Endothelial cell of umbilical vein (primary cell): ENCODE results near the gene ERLIN1. TPM values are rescaled to one million over a fixed set of nuclear protein-coding genes. Genes with fewer than 3 reads are reported as not detected.

Experiments
- BruUV-seq: library from RNA; stranded (reverse); fragments of 400-500 nt; replicated peaks from 2 replicates; lab custom pipeline; 2021; lab: Mats Ljungman, UMichigan
- CTCF ChIA-PET: fragments of 300-600, 350-600 bp; sonication (Branson Sonifier 250); formaldehyde crosslinking; loops from one replicate; lab custom pipeline; 2021; ENCODE audit warnings: antibody characterized with exemption, inconsistent platforms; lab: Charles Lee
- POLR2A ChIA-PET: fragments of 300-600, 350-600 bp; sonication (Branson Sonifier 250); formaldehyde crosslinking; loops from one replicate; lab custom pipeline; 2021; ENCODE audit warnings: antibody characterized with exemption, inconsistent platforms; lab: Charles Lee
- DNase-seq: peaks from one replicate; pipeline ENCODE4 v3.0.0-alpha.2; 2011; ENCODE audit warnings: low read depth, low spot score
- FAIRE-seq: peaks from 2 replicates; lab custom pipeline; 2011; peaks lifted over from hg19 to GRCh38; lab: Jason Lieb, UNC
- H2AFZ ChIP-seq: 2 replicates; pipeline ENCODE4 v1.6.0; 2012; ENCODE audit warnings: low read depth, low read length, control low read depth, inconsistent platforms
- H3K27ac ChIP-seq: 2 replicates; pipeline ENCODE4 v1.5.1; 2011; ENCODE audit warnings: low read depth, mild to moderate bottlenecking, control low read depth, low read length, moderate library complexity; ENCODE audit not compliant: insufficient read depth
- H3K27me3 ChIP-seq, 2 experiments: 2 replicates each; pipeline versions ENCODE4 v1.6.0 to v1.6.1; 2011; ENCODE audit warnings: low read length in 2 of 2, mixed read lengths in 1 of 2; ENCODE audit not compliant: control insufficient read depth in 2 of 2, insufficient read depth in 2 of 2
- H3K36me3 ChIP-seq, 2 experiments: 2 replicates in 1 of 2; 3 replicates in 1 of 2; pipeline ENCODE4 v1.5.1; 2011; ENCODE audit warnings: low read length in 2 of 2, mild to moderate bottlenecking in 1 of 2, moderate library complexity in 1 of 2; ENCODE audit not compliant: control insufficient read depth in 2 of 2, insufficient read depth in 2 of 2; ENCODE audit errors: extremely low read depth in 1 of 2
- H3K4me1 ChIP-seq: 3 replicates; pipeline ENCODE4 v1.5.1; 2011; ENCODE audit warnings: mild to moderate bottlenecking, low read length; ENCODE audit not compliant: control insufficient read depth, insufficient read depth; ENCODE audit errors: extremely low read depth
- H3K4me2 ChIP-seq: 2 replicates; pipeline ENCODE4 v1.6.1; 2011; ENCODE audit warnings: low read length, control low read depth, mixed read lengths; ENCODE audit not compliant: insufficient read depth
- H3K4me3 ChIP-seq, 3 experiments: fragments of 200-600 bp in 1 of 3; sonication (generic), shearing (Covaris generic) in 1 of 3; replicated peaks in 1 of 3; 2 replicates each; pipeline ENCODE4 v1.5.1; 2011 to 2016; ENCODE audit warnings: control low read depth in 3 of 3, low read length in 3 of 3, mild to moderate bottlenecking in 2 of 3, inconsistent platforms in 1 of 3, low read depth in 1 of 3, moderate library complexity in 1 of 3; ENCODE audit not compliant: insufficient read depth in 1 of 3
- H3K79me2 ChIP-seq: 2 replicates; pipeline ENCODE4 v1.6.0; 2012; ENCODE audit warnings: low read length, inconsistent platforms; ENCODE audit not compliant: control insufficient read depth, insufficient read depth
- H3K9ac ChIP-seq: replicated peaks from 2 replicates; pipeline ENCODE3; 2011; ENCODE audit warnings: low read length, control low read depth; ENCODE audit not compliant: insufficient read depth; ENCODE audit errors: extremely low read depth
- H3K9me1 ChIP-seq: replicated peaks from 3 replicates; pipeline ENCODE4 v1.6.0; 2011; ENCODE audit warnings: mild to moderate bottlenecking, low read length; ENCODE audit not compliant: control insufficient read depth, insufficient read depth; ENCODE audit errors: extremely low read depth
- H3K9me3 ChIP-seq: replicated peaks from 2 replicates; pipeline ENCODE4 v1.5.1; 2012; ENCODE audit warnings: low read length, inconsistent platforms; ENCODE audit not compliant: control insufficient read depth, insufficient read depth
- H4K20me1 ChIP-seq: replicated peaks from 2 replicates; pipeline ENCODE3; 2011; ENCODE audit warnings: mild to moderate bottlenecking, low read length; ENCODE audit not compliant: control insufficient read depth, insufficient read depth; ENCODE audit errors: extremely low read depth
- CTCF ChIP-seq, 2 donors: IDR thresholded peaks; 1 replicate in 1 of 2; 2 replicates in 1 of 2; pipeline ENCODE4 v1.5.1; 2011; ENCODE audit warnings: low read length in 2 of 2, mild to moderate bottlenecking in 2 of 2, moderate library complexity in 2 of 2, control low read depth in 1 of 2, inconsistent platforms in 1 of 2, low read depth in 1 of 2; ENCODE audit not compliant: insufficient read depth in 1 of 2; ENCODE audit errors: extremely low read depth in 1 of 2
- EZH2 ChIP-seq: IDR thresholded peaks from 2 replicates; pipeline ENCODE4 v1.6.1; 2012; ENCODE audit warnings: borderline replicate concordance, low read depth, mild to moderate bottlenecking, moderate library complexity, low read length, inconsistent platforms; ENCODE audit not compliant: severe bottlenecking
- FOS ChIP-seq: IDR thresholded peaks from 2 replicates; pipeline ENCODE4 v1.6.1; 2011; ENCODE audit warnings: mild to moderate bottlenecking, low read length, moderate library complexity, borderline replicate concordance; ENCODE audit not compliant: insufficient read depth
- GATA2 ChIP-seq: IDR thresholded peaks from 2 replicates; pipeline ENCODE4 v1.7.0; 2011; ENCODE audit warnings: low read depth, mild to moderate bottlenecking, moderate library complexity, mixed read lengths, low read length; ENCODE audit not compliant: insufficient read length, insufficient read depth
- JUN ChIP-seq: IDR thresholded peaks from 2 replicates; pipeline ENCODE4 v1.6.1; 2011; ENCODE audit warnings: borderline replicate concordance, low read depth; ENCODE audit not compliant: insufficient read length, insufficient read depth
- MYC ChIP-seq: IDR thresholded peaks from one replicate; pipeline ENCODE4 v1.6.1; 2011; ENCODE audit warnings: mild to moderate bottlenecking, low read depth, low read length
- POLR2A ChIP-seq: IDR thresholded peaks from 2 replicates; pipeline ENCODE4 v1.6.1; 2012; ENCODE audit warnings: low read depth, mild to moderate bottlenecking, control low read depth, low read length
- POLR2AphosphoS5 ChIP-seq: IDR thresholded peaks from 2 replicates; pipeline ENCODE4 v1.6.1; 2012; ENCODE audit warnings: low read depth, mild to moderate bottlenecking, control low read depth, low read length, moderate library complexity; ENCODE audit not compliant: insufficient read depth
- dilution Hi-C: fragments of 300-500 bp; cut with MboI; formaldehyde crosslinking; loops from one replicate; pipeline ENCODE4 v1.15.0; 2019; ENCODE audit warnings: low sequenced_read_pairs; ENCODE audit not compliant: extremely low pct_ligation_motif_present
- intact Hi-C: fragments of 100-400 bp; cut with micrococcal nuclease; formaldehyde crosslinking; loops from one replicate; pipeline ENCODE4 v1.10.0; 2022
- polyA plus RNA-seq, 4 experiments: library from polyadenylated mRNA; depleted of rRNA in 3 of 4; stranded (reverse) in 3 of 4; unstranded in 1 of 4; fragments of >200 nt; gene quantifications; 2 replicates each; pipeline versions ENCODE4 v1.2.1 to v1.2.3, GENCODE V29; 2011 to 2012; ENCODE audit warnings: missing spikeins in 1 of 4
- total RNA-seq: library from RNA; stranded (reverse); gene quantifications from 2 replicates; pipeline ENCODE4 v1.2.3, GENCODE V29; 2021
- TF ChIP-seq, protein P1 (sequence below): IDR thresholded peaks from 2 replicates; pipeline ENCODE4 v1.6.1; 2011; ENCODE audit not compliant: insufficient read depth, insufficient read length

The ERLIN1 gene
- total and polyA plus RNA-seq, 2 donors (not counting 3 experiments of a cell fraction or from before 2014, with no cell fraction given), result 30.7 to 51.0 TPM

DNA sequence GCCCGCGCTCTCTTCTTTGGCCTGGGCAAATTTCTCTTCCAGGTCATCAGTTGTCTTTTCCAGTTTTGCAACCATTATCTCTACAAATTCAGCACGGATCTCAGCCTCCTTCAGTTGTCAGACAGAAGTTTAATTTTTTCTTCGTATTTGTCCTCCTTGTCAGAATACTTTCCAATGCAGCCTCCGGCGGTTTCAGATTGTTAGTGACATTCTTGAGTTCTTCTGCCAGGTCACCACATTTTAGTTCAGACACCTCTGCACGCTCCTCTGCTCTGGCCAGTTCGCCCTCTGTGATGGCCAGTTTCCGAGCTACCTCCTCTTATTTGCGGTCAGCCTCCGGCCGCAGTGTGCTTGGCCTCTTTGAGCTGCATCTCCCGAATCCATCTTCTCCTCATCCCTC lies 71.4 kb downstream of the ERLIN1 start:
- Histone ChIP-seq H3K9me3 (no peaks in the 10 kb centered on the region), H3K9ac (no peak overlapping the region), H3K4me1 (no peaks in the 10 kb centered on the region), H3K9me1 (peaks cover 3% of the 10 kb centered on the region), H3K4me3 (no peak overlapping the region), H3K27ac (no peak overlapping the region), H3K4me2 (no peak overlapping the region), H3K36me3 (no peaks in the 10 kb centered on the region), H3K79me2 (no peaks in the 10 kb centered on the region), H3K27me3 (peaks cover 2 to 5% of the 10 kb centered on the region in 2 experiments), H2AFZ (no peak overlapping the region), H4K20me1 (no peaks in the 10 kb centered on the region)
- DNase-seq (no peak), FAIRE-seq (no peak)
- ChIA-PET CTCF (interaction anchor here (1.2 to 1.8 kb wide), 2 partner anchors 9 to 269 kb away, joined by 4 to 7 read pairs; no protein-coding TSS in a partner anchor), POLR2A (no interaction called here)
- no TSS peak for BruUV-seq
- dilution Hi-C loops (no loop called here), intact Hi-C loops (no loop called here)
- TF ChIP-seq EZH2 (no peak), POLR2A (no peak), CTCF (IDR thresholded peaks at IDR 0.05; ENCODE audit: extremely low read depth in 1 of 2, insufficient read depth in 1 of 2, low read depth in 1 of 2, low read length in 2 of 2) (no peak), FOS (no peak), GATA2 (no peak), MYC (no peak), JUN (no peak), POLR2AphosphoS5 (no peak)
- TF ChIP-seq, protein P1, sequence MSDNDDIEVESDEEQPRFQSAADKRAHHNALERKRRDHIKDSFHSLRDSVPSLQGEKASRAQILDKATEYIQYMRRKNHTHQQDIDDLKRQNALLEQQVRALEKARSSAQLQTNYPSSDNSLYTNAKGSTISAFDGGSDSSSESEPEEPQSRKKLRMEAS, result no peak
